Hematopoietic multipotent progenitor cell treated with erythropoietin and hydrocortisone succinate and interleukin-3 and kit ligand, for 15 days (in vitro differentiated cells): Measurements from ENCODE around the gene KRABD2.
"Not testable (repeated sequence)": the region's sequence is repeated elsewhere in the genome, so short reads cannot be mapped to it uniquely, and the experiment has no call there.

Experiments
- DNase-seq: peaks from one replicate; pipeline ENCODE4 v3.0.0-alpha.2; 2015; ENCODE audit warnings: low spot score

Gene KRABD2

GRCh38 chr17:8392674-8393469, 16.4 kb upstream of the KRABD2 start:
- DNase-seq: no peak

GRCh38 chr17:8392274-8392673, 15.8 kb upstream of the KRABD2 start:
- DNase-seq: no peak

GRCh38 chr17:8391711-8392110, 15.2 kb upstream of the KRABD2 start:
- no peak for DNase-seq

GRCh38 chr17:8387914-8388651, 11.6 kb upstream of the KRABD2 start:
- DNase-seq: no peak

- DNase-seq: no peak
Observed at GRCh38 chr17:8386841-8387240, 10.3 kb upstream of the KRABD2 start.

- no peak for DNase-seq
Observed at GRCh38 chr17:8384801-8385378, 8.4 kb upstream of the KRABD2 start.

GRCh38 chr17:8383143-8383822, 6.8 kb upstream of the KRABD2 start, which contains the start of gene RPL26:
Gene RPL26, minus strand, starts transcription at chr17:8383193. Its CDS starts 883 bp downstream, at chr17:8382310.
- DNase-seq: peak; percentile 100

GRCh38 chr17:8382880-8383142, 6.3 kb upstream of the KRABD2 start:
- DNase-seq: no peak

- peak; percentile 18 for DNase-seq
Observed at GRCh38 chr17:8382052-8382879, 5.8 kb upstream of the KRABD2 start.

- DNase-seq: no peak
Observed at GRCh38 chr17:8380049-8380448, 3.5 kb upstream of the KRABD2 start.

- not testable (repeated sequence) for DNase-seq
Observed at GRCh38 chr17:8378117-8378516, 1.6 kb upstream of the KRABD2 start.

GRCh38 chr17:8377422-8377821, 918 bp upstream of the KRABD2 start:
- DNase-seq: no peak

GRCh38 chr17:8375738-8376259, 705 bp downstream of the KRABD2 start:
- no peak for DNase-seq

- not testable (repeated sequence) for DNase-seq
Observed at GRCh38 chr17:8373856-8374255, 2.6 kb downstream of the KRABD2 start.

GRCh38 chr17:8372422-8372821, 4.1 kb downstream of the KRABD2 start:
- no peak for DNase-seq

- DNase-seq: no peak
Observed at GRCh38 chr17:8371786-8372185, 4.7 kb downstream of the KRABD2 start.

GRCh38 chr17:8369944-8370343, 6.6 kb downstream of the KRABD2 start:
- DNase-seq: no peak

GRCh38 chr17:8368193-8368592, 8.3 kb downstream of the KRABD2 start:
- DNase-seq: no peak

- no peak for DNase-seq
Observed at GRCh38 chr17:8366231-8366630, 10.3 kb downstream of the KRABD2 start.

GRCh38 chr17:8365143-8365542, 11.4 kb downstream of the KRABD2 start:
- no peak for DNase-seq

- no peak for DNase-seq
Observed at GRCh38 chr17:8362651-8363332, 13.7 kb downstream of the KRABD2 start.
